Measurements from ENCODE around the gene CORO7.
"Not testable (repeated sequence)": the region's sequence is repeated elsewhere in the genome, so short reads cannot be mapped to it uniquely, and the experiment has no call there.

The CORO7 gene

DNA sequence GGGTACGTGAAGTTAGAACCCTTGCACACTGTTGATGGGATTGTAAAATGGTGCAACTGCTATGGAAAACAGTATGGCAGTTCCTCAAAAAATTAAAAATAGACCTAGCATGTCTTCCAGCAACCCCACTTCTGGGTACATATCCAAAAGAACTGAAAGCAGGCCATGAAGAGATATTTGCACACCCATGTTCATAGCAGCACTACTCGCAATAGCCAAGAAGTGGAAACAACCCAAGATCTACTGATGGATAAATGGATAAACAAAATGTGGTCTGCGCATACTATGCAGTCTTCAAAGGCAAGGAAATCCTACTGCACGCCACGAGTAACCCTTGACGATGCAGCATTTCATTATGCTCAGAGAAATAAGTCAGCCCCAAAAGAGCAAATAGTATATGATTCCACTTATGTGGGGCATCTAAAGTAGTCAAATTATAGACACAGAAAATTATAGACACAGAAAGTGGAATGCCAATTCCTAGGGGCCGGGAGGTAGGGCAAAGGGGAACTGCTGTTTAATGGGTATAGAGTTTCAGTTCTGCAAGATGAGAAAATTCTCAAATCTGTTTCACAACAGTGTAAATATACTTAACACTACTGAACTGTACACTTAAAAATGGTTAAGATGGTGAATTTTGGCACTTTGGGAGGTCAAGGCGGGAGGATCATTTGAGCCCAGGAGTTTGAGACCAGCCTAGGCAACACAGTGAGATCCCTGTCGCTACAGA, 17.2 kb downstream of the CORO7 start:
- DNase-seq = no peak

DNA sequence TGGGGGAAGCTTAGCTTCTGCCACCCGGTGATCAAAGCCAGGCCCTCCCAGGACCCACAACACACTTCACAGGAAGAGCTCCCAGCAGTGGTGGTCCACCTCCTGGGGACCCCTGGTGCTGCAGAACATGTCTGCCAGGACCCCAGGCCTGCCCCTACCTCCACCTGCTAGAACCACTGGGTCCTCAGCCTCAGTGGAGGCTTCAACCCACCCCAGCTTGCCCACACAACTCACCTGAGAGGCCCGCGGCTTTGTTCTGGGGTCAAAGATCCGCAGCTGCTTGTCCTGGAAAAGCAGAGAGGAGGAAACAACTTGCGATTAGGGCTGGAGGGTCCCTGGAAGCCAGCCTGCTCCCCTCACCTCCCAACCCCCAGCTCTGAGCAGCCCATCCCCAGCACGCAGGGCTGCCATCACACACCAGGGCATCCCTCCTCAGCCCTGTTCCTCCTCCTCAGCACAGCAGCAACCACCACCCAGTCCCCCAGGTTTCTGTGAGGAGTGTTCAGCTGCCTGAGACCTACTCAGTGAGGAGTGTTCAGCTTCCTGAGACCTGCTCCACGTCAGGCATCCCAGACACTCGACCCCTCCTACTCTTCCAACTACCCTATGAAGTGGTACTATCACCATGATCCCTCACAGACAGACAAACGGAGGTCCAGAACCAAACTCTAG, 21.2 kb downstream of the CORO7 start:
- no peak for DNase-seq

DNA sequence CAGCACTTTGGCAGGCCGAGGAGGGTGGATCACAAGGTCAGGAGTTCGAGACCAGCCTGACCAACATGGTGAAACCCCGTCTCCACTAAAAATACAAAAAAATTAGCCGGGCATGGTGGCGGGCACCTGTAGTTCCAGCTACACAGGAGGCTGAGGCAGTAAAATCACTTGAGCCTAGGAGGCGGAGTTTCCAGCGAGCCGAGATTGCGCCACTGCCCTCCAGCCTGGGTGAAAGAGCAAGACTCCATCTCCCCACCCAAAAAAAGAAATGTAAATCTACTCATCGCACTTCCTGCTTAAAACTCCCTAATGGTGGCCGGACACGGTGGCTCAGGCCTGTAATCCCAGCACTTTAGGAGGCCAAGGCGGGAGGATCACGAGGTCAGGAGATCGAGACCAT, 22.5 kb downstream of the CORO7 start:
- not testable (repeated sequence) for DNase-seq

DNA sequence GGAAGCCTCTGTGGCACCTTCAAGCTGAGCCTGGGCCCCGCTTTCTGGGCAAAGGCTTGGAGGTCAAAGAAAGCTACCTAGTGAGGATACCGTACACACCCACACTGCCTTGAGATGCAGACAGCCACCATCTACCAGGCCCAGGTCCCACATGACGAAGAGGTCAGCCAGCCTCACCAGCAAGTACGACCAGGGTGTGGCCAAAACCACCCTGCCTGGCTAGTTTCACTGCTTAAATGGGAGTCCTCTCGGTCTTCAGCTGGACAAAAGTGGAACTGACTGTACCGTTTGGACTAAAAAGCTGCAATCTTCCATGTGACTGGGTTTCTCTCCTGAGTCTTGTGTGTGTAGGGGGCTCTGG, 23.2 kb downstream of the CORO7 start:
- no peak for DNase-seq

DNA sequence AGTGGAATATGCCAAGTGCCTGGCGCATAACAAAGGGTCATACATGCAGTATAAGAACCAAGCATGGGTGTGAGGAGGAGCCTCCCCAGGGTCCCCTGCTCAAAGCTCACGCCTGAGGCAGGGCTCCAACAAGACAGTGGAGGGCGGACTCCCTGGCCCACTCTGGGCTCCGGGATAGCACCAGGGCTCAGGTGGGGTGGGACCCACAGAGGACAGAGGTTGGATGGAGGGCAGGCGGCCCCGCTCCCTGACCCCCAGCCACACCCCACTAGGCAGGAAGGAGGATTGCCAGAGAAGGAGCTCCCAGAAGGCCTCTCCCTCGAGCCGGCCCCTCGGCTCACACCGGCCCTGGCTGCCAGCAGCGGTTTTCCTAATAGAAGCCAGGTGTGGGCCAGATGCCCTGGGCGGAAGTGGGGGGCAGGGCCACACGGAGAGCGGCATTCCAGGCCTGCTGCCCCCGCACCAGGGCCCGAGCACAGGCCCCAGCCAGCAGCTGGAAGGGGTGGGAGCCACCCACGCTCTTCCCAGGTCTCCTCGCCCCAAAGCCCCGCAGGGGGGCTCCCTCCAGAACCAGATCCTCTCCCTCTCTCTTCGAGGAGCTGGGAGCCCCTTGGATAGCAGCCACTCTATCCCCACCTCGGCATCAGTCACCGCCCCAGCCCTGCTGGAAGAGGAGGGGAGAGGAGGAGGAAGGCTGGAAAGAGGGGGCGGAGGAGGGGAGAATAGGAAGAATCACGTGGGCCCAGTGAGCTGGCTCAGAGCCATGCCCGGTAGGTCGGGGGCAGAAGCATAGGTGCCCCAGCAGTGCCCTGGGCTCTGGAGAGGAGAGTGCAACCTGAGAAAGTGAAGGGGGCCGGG, 23.8 kb downstream of the CORO7 start:
- DNase-seq = no peak

DNA sequence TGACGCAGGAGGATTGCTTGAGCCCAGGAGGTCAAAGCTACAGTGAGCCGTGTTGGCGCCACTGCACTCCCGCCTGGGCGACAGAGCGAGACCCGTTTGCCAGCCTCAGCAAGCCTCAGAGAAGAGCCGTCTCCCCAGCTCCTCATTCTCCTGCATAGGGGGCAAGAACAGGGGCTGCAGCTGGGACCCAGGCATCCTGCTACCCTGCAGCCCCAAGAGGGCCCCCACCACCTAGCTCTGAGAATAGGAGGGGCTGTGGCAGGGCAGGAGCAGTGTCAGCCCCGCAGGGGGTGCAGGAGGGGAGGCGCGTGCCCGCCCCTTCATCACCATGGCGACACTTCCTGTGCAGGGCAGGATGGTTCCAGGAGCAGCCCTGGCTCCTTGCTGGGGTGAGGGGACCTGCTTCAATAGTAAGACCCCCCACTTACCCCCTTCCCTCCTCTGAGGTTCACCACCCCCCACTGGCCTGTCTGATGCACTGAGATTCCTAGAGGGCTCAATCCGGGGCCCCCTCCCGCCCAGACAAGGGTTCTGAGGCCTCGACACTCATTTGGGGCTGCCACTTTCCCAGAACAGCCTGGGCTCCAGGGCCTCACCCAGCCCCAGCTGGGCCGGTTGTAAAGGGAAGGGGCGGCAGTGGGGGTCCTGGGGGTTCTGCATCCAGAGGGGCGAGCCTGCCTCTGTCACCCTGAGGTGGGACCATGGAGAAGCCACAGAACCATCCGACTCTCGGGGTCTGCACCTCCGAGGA, 24.6 kb downstream of the CORO7 start:
- no peak for DNase-seq

DNA sequence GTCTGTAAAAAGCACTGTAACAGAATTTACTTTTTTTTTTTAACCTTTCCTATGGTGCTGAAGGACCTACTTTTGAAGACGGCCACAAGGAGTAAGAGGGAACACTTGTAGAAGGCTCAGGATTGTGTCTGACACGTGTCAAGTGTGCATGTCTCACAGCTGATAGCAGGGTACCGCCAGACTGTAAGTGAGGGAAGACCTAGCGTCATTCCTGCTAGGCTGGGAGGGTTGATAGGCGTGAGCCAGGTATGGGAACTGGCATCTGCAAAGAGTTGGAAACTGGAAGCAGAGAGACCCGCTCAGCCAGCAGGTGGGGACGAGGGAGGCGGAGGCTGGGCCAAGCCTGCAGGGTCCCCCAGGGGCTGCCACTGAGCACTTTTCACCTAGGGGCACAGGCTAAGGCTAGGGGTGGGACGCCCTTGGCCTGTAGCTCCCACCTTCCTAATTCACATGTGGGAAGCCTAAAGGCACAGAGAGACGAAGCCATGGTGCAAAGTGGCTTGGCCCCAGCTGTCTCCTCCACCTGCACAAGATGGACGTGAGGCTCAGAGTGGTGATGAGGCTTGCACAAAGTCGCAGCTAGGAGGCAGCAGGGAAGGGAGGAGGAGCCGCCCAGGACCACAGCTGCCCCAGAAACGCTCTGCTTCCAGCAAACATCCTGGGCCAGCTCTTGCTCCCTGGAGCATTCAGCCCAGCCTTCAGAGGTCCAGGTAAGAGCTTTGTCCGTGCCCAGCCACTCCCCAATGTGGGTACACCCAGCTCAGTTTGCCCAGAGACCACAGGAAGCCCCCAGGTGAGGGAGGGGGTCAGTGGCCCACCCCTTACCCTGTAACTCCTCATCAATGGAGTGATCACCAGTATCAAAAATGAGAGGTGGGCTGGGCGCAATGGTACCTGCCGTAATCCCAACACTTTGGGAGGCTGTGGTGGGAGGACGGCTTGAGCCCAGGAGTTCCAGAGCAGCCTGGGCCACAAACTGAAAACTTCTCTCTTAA, 25.8 kb downstream of the CORO7 start:
- DNase-seq = no peak

DNA sequence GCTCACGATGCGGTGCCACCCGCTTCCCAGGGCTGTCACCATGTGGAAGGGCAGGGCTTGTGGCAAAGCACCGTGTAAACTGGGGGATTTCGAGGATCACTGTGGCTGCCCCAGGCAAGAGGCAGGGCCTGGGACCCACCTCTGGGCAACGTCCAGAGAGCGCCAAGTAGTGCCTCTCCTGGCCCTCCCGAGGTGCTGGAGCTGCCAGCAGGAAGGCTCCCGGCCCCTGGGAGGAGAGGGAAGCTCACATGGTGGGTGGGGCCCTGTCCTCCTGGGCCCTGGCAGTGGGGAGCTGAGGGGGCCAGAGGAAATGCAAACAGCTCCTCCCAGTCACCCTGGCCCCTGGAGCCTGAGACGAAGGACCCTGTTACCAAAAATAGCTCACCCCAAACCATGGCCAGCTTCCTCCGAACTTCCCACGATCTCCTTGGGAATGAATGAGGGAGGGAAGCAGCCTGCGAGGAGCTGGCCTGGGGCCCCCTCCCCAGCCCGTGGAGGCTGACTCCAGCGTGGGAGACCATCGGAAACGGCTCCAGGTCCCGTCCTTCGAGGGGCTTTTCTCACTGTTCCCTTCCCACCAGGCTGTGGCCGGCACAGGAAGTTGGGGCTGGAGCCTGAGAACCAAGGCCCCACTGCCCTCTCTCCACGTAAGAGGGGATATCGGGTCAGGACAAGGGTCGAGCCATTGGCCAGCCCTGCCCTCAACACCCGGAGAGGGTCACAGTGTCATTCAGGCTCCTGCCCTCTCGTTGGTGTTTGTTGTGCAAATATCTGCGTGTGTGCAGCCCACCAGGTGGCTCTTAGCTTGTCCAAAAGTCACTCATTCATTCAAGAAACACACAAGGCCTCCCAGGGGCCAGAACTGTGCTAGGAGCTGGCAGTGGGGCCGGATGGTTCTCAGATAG, 27.1 kb downstream of the CORO7 start:
- no peak for DNase-seq

DNA sequence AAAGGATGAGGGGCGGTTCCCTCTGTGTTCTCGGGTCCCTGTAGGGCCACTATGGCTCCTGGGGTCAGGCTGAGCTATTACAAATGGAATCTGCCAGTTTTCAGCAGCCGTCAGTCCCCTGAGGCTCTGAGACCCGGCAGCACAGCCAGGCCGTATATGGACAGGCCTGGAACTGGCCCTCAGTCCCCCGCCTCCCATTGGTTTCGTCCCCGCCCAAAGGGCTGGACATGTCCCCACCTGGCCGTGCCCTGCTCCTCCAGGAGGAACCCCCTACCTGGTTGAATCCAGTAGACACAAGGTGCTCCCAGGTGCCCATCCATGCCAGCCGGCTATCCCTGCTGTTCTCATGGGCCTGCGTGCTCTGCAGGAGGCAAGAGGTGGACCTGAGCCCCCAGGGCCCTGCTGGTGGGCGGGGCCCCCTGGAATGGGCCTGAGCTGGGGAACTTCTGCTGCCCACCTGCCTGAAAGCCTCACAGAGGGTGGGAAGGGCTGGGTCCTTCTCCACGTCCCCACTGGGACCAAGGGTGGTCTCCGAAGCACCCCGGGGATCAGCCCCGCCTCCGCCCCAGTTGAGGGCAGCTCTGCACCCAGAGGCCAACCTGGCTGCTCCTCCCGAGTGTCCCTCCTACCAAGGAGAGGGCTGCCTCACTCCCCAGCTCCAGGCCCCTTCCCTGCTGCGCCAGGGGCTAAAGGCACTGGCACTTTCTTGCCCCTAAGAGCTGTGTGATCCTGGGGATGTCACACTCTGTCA, 27.9 kb downstream of the CORO7 start:
- no peak for DNase-seq

DNA sequence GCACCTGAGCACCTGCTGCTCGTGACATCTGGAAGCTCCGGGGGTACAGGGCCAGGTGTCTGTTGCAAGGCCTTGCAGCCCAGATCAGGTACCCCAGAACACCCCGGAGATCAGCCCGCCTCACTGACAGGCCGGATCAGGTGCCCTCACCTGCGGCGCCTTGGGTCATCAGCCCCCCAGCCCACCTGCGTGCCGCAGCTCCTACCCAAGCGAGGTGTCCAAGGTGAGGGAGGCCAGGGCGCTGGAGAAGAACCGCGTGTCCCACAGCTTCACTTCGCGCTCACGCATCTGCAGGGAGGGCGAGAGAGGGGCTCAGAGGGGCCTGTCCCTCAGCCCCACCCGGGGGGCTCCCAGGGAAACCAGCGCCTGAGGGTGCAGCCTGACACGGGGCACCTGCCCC, 28.6 kb downstream of the CORO7 start:
- no peak for DNase-seq

DNA sequence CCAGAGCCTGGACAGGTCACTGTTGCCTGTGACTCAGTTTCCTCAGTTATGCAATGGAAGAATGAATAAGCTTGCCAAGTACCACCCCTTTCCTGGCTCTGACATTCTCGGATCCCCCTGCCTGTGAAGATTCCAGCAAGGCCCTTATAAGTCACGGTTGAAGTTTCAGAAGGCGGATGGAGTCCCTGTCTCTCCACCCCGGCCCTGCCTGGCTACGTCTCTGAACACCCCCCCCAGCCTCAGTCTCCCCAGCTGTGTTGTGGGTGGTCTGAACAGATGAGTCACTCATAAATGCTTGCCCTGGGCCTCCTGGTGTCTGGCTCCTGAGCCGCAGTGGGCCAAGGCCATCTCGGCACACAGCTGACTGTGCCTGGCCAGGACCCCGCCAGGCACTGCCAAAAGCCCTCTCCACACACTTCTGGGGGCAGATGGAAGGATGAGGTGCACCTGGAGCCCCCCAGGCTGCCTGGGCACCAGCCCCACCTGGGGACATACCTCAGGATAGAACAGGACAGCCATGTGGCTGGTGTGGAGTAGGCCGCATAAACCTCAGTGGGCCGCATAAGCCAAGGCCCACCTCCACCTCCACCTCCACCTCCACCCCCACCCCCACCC, 29.3 kb downstream of the CORO7 start:
- DNase-seq = no peak

DNA sequence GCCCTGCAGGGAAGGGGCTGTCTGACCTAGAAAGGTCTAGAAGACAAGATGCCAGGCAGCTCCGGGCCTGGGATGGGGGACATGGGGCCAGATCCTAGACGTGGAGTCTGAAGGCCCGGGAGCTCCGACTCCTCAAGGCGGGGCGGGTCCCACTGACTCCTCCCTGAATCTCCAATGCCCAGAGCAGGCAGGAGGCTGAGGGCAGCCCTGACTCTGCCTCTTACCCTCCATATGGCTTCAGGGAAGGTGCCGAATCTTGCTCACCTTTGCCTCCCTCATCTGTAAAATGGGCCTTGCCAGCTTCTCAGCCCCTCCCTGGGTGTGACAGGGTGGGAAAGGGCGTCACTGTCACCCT, 30.0 kb downstream of the CORO7 start:
- no peak for DNase-seq

DNA sequence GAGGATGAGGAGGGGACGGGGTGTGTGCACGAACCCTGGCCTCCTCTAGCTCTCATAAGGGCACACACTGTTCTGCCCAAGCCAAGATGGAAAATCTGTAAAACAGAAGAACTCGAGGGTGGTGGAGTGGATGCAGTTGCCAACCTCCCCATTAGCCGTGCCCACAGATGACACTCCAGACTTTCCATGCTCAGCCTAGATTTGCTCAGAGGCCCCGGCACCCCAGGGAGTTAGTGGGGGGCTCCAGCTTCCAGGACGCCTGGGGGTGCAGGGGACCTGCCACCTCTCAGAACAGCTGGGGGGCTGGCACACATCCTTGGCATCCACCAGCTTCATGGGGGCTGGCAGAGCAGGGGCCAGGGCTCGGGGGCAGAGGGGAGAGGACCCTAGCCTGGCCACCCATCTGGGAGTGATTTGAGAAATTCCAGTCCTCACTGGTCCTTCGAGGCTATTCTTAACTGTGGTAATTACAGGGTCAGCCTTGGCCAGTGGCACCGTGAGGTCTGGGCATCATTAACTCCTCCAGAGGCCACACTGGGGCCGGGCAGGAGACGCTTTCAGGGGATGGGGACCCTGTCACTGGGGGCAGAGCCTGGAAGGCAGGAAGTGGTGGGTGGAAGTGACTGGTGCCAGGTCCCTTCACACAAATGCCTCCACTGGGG, 30.5 kb downstream of the CORO7 start:
- no peak for DNase-seq

DNA sequence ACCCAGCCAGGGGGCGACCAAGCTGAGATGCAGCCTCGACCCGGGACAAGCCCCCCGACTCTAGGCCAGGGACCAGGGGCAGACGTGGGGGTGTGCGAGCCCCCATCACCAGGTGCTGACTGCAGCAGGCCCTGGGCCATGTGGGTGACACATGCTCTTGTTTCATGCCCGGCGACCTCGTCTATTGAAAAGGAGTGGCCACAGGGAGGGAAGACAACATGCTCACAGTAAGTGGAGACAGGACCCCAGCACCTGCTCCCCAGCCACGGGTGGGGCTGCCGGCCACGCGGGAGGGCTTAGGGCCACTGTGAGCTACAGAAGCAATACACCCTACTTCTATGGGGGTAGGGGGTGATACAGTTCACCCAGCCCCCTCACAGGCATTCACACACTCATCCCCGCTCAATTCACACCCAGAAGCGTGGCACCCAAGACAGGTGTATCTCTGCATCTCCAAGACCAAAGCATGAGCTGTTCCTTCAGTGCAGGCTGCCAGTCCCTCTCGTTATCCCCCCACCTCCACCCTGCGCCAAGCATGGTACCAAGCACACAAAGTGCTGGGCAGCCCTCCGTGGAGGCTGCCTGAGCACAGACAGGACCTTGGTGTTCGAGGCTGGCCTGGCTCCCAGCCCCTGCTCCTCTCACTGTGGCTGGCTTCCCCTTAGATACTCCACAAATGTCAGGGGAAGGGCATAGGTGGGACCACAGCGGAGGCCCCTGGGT, 31.2 kb downstream of the CORO7 start:
- no peak for DNase-seq

DNA sequence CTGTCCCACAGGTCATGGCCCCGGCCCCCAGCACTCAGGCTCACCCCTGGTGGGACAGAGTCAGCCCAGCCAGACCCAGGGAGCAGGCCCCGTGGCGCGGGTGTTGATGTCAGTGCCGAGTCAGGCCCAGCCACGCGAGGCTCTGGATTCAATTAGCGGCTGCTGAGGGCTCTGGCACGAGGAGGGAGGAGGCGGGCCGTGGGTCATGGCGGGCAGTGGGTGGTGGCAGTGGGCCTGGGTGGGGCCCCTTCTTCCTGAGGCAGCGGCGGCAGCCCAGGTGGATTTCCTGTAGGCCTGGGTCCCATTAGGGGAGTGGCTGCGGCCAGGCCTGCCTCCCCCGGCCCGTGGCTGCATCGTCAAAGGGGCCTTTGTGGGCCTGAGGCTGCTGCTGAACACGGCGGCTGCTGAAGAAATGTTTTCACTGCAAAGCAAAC, 31.9 kb downstream of the CORO7 start:
- DNase-seq = no peak

DNA sequence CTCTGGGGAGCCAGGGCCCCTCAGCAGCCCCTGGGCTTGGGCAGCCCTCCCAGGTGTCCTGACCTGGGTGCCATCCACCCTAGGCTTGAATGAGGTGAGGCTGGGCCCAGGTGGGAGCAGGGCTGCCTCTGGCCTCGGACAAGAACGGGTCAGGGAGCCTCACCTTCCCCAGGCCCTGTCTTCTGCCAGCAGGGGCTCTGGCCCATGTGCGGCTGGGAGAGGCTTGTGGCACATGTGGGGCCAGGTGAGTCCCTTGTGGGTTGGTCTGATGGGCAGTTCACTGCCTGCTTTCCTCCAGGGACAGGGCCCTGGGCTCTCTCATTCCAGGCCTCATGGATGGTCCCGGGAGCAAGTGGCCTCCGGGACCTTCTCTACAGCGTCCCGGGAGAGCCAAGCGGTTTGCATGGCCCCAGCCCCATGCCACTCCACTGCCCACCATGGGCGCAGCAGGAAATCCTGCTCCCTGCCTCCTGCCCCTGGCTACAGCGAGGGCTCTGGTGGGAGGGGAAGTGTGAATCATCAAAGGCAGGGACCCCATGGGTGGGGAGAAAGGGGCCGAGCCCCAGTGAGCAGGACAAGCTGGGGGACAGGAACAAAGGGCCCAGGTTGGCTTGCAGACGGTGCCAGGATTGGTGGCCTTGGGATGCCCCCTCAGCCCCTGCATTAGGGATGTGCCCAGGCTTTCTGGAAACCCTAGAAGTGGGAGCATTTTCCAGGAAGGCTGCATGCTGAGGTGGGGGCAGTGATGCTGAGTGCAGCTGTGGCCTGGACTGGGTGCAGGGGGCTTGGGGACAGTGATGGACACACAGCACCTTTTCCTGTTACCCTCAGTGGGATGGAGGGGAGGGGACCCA, 32.6 kb downstream of the CORO7 start:
- no peak for DNase-seq

DNA sequence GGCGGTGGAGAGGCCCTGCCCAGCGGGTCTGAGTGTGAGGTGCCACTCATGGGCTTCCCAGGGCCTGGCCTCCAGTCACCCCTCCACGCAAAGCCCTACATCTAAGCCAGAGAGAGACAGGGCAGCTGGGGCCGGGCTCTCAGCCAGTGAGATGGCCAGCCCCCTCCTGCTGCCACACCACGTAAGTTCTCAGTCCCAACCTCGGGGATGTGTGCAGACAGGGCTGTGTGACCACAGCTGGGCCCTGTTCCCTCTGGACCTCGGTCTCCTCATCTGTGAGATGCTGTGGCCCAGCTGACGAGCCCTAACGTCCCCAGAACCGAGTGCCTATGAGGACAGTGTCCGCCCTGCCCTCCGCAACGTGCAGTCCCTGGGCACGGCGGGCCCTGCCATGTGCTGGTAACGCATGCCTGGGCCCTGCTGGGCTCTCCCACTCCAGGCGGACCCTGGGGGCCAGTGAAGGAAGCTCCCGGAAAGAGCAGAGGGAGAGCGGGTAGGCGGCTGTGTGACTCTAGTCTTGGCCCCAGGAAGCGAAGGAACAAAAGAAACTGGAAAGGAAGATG, 33.5 kb downstream of the CORO7 start:
- DNase-seq = no peak

Data from NCI-H526 treated with DMSO at 0.1 percent for 48 hours (cell line).